SIG-M5 treated with dmso at 0.1 percent for 504 hours (cell line): ENCODE results near the gene MGAT1.
A peak's percentile ranks its signal among the peaks of the same experiment; 100 is the strongest.
"Not testable (repeated sequence)": the region's sequence is repeated elsewhere in the genome, so short reads cannot be mapped to it uniquely, and the experiment has no call there.

ENCODE experiments used
- DNase-seq: peaks from one replicate; lab custom pipeline; 2025; ENCODE audit not compliant: unreplicated experiment; lab: John Stamatoyannopoulos, UW

The MGAT1 gene

GRCh38 chr5:180807046-180807445 lies 4.4 kb upstream of the MGAT1 start:
- DNase-seq, result no peak

GRCh38 chr5:180806351-180807011 lies 3.9 kb upstream of the MGAT1 start:
- peak; percentile 26 for DNase-seq

DNA sequence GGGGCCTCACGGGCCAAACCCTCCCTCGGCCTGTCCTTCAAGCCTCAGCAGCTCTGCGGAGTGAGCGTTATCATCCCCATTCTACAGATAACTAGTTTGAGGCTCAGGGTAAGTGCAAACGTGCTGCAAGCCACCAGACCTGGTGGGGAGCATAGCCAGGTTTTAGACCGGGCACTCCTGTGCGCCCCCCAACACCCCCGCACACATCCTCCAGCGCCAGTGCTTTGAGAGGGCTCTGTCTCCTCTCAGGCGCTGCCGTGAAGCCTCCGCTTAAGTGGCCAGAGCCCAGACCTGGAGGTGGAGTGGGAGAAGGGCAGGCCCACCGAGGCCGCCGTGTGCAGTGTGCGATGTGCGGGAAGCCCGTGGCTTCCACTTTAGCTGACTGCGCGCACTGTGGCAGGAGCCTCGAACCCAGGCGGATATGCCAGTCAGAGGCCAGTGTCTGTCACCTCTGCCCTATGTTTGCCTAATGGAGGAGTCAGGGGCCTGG lies 1.6 kb upstream of the MGAT1 start:
- DNase-seq, result no peak

- DNase-seq, result peak; percentile 95
These were observed 849 bp upstream of the MGAT1 start for GRCh38 chr5:180803181-180804128.

DNA sequence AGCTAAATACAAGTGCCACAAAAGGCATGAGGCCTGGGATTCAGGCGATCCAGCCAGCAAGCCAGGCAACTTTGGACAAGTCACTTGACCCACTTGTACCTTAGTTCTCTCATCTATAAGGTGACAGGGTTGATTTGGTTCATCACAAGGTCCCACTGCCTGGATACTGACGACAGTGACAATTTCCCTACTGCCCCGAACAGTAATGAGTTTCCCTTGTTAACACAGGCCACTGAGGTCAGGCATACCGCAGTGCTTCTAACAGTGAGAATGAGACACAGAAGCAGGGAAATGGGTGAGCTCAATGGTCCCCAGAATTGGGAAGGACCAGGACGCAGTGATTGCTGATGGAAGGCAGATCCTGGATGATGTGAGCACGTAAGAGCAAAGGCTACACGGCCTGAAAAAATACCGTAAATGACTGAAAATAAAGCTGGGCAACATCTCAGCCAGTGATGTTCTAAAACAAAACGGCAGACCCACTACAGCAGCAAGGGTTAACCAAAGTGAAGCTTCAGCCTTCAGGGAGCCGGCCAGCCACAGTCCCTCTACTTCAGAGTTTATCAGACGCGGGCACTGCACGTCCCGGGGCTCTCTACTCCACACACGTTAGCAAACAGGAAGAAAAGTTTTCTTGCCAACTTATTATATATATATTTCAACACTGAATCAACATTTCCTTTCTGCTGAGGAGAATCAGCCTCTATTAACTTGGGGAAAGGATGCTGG lies 846 bp downstream of the MGAT1 start:
- no peak for DNase-seq

GRCh38 chr5:180799902-180800801 lies 2.5 kb downstream of the MGAT1 start:
- no peak for DNase-seq

GRCh38 chr5:180799194-180799593 lies 3.4 kb downstream of the MGAT1 start:
- no peak for DNase-seq

GRCh38 chr5:180798193-180798592 lies 4.4 kb downstream of the MGAT1 start:
- DNase-seq, result no peak

GRCh38 chr5:180797256-180798192 lies 5.1 kb downstream of the MGAT1 start:
- no peak for DNase-seq

GRCh38 chr5:180795771-180796313 lies 6.8 kb downstream of the MGAT1 start:
- no peak for DNase-seq

- DNase-seq, result no peak
These were observed 9.7 kb downstream of the MGAT1 start for GRCh38 chr5:180792965-180793287.

GRCh38 chr5:180792287-180792964 lies 10.2 kb downstream of the MGAT1 start:
- DNase-seq, result no peak

DNA sequence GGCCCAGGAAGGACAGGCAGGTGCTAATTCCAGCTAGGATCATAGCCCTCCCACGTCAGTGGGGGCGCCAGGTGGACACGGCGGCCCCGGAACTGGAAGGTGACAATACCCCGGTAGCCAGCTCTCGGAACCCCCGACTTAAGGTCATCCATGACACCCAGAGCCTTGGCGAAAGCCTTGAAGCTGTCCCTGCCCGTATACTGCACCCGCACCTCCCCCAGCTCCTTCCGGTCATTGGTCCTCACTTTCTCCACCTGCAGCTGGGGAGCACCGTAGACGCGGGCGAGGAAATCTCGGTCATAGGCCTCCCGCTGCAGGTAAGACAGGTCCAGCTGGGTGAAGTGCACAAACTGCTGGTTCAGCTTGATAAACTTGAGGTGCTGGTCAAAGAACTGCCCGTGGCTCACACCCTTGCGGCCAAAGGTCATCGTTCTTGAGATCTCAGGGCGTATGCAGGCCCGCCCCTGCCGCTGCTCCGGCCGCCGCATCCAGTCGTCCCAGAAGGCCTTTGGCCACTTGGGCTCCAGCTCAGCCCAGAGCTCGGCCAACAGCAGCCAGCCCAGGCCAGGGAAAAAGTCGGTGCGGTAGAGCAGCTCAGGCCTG lies 10.9 kb downstream of the MGAT1 start:
- no peak for DNase-seq

DNA sequence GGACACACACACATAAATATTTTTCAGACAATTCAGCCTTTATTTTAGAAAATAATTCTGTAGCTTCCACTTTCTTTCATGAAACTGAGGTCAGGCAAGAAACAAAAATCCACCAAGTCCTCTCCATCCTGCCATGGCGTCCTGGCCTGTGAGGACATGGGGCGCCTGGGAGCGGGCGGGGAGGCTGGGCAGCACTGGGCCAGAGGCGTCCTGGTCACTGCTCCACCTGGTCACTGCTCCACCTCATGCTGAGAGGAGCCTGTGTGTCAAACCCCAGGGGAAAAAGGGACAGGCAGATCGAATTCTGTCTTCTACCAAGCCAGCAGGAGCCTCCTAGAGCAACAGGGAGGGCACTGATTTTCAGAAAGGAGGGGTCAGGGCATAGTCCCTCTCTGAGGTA lies 12.1 kb downstream of the MGAT1 start:
- no peak for DNase-seq

DNA sequence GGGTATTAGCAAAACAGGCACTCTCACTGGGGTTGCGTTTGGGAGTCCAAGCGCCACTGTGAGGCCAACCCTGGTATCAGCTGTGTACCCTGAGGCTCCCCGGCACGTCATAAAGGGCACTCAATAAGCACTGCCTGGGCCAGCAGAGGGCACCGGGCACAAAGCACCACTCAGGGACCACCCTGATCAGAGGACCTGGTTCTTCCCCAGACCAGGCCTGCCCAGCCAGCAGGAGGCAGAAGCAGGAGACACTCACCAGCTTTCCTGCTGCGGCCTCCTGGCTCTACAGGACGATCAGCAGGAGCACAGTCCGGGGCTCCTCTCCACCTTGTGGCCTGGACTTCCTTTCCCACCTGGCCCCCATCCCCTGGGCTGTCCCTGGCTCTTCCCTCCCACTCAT lies 12.6 kb downstream of the MGAT1 start:
- DNase-seq, result no peak

- DNase-seq, result not testable (repeated sequence)
These were observed 13.8 kb downstream of the MGAT1 start for GRCh38 chr5:180788651-180789410.

- no peak for DNase-seq
These were observed 14.7 kb downstream of the MGAT1 start for GRCh38 chr5:180787711-180788431.
